ENCODE results near the gene TCIRG1. TPM values are rescaled to one million over a fixed set of nuclear protein-coding genes. Genes with fewer than 3 reads are reported as not detected.

Gene TCIRG1
- total RNA-seq, 2 experiments from 2014 or later = 129 to 138 TPM

DNA sequence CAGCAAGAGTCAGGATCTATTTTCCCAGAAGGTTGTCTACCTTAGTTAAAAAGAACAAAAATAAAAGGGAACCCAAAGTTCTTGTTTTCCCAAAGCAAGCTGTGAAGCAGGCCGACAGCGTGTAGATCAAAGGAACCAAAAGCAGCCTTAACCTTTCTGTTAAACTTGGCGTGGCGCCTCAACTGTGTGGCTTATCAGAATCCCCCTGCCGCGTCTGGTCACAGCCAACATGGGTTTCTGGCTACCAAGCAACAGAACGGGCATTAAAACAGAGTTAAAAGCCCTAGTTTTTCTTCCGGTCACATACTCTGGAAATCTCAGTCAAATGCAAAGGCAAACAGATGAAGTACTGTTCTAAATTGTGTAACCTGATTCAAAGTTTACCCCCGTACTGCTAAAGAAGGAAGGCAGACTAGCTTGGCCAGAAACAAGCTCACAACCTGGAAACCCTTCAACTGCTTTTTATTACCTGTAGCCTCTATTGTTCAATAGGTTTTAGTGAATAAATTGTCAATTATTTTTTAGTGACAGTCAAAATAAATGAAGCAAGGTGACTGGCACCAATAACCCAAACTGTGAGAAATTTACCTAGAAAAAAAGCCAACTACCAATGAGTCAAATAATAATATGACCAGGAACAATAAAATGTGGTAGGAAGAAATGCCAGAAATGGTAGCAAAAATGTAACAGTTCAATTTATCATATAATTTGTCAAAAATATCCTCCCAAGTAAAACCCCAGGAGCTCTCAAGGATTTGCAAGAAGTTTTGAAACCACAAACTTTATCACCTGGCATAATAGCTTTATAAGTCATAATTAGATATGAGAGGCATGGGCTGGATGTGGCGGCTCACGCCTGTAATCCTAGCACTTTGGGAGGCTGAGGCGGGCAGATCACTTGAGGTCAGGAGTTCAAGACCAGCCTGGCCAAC is 60.9 kb downstream of the TCIRG1 start:
- TF ChIP-seq, protein P1, sequence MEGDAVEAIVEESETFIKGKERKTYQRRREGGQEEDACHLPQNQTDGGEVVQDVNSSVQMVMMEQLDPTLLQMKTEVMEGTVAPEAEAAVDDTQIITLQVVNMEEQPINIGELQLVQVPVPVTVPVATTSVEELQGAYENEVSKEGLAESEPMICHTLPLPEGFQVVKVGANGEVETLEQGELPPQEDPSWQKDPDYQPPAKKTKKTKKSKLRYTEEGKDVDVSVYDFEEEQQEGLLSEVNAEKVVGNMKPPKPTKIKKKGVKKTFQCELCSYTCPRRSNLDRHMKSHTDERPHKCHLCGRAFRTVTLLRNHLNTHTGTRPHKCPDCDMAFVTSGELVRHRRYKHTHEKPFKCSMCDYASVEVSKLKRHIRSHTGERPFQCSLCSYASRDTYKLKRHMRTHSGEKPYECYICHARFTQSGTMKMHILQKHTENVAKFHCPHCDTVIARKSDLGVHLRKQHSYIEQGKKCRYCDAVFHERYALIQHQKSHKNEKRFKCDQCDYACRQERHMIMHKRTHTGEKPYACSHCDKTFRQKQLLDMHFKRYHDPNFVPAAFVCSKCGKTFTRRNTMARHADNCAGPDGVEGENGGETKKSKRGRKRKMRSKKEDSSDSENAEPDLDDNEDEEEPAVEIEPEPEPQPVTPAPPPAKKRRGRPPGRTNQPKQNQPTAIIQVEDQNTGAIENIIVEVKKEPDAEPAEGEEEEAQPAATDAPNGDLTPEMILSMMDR (IDR thresholded peaks at IDR 0.05) = no peak
- Mint-ChIP-seq H3K4me1 (ENCODE audit: low read depth) (peaks cover 16% of the 10 kb centered on the region), H3K36me3 (ENCODE audit: low read depth) (peaks cover 1% of the 10 kb centered on the region), H3K27me3 (no peaks in the 10 kb centered on the region), H3K9me3 (no peaks in the 10 kb centered on the region), H3K4me3 (peak overlapping the region; percentile 64), H3K27ac (peak overlapping the region; percentile 64)
- peak; percentile 79 for DNase-seq
- intact Hi-C loops (cut with micrococcal nuclease) = no loop called here
- ChIA-PET CTCF (interaction anchor here (0.7 to 1.5 kb wide), 2 partner anchors 9 to 18 kb away, joined by 3 to 4 read pairs; no protein-coding TSS in a partner anchor), POLR2A (interaction anchor here (1.5 kb wide), 1 partner anchor 12 kb away, joined by 3 read pairs; no protein-coding TSS in a partner anchor)
- peak; percentile 88 for ATAC-seq

Small RNA genes lying within 50 kb of the gene (microRNA-seq; reads per million reads assigned to microRNA genes)
- gene MIR4691 (ENCODE audit: borderline microRNAs expressed, borderline replicate concordance) (not detected), gene MIR6753 (ENCODE audit: borderline microRNAs expressed, borderline replicate concordance) (0.91 reads per million), gene MIR7113 (ENCODE audit: borderline microRNAs expressed, borderline replicate concordance) (not detected)

Other genes with a start within 250 kb of the TCIRG1 start
- gene UNC93B1, start 34.9 kb upstream of the TCIRG1 start, total RNA-seq = 10 to 100 TPM; 12.4 to 13.0 TPM
- gene ALDH3B1, start 28.7 kb upstream of the TCIRG1 start, total RNA-seq = under 1 TPM; 0.09 to 0.11 TPM
- gene NDUFS8, start 8.3 kb upstream of the TCIRG1 start, total RNA-seq = 100 to 1,000 TPM; 105 to 109 TPM
- gene CHKA, start 82.4 kb downstream of the TCIRG1 start, total RNA-seq = 10 to 100 TPM; 15.8 to 16.7 TPM
- 10 to 100 TPM; 16.9 to 17.9 TPM for gene KMT5B, start 174.3 kb downstream of the TCIRG1 start, total RNA-seq
- gene C11orf24, start 232.9 kb downstream of the TCIRG1 start, total RNA-seq = 10 to 100 TPM; 38.0 to 40.7 TPM